Chondrocyte (in vitro differentiated cells): ENCODE data around the gene CCDC40. TPM values are rescaled to one million over a fixed set of nuclear protein-coding genes. Genes with fewer than 3 reads are reported as not detected.
"Not testable (repeated sequence)": the region's sequence is repeated elsewhere in the genome, so short reads cannot be mapped to it uniquely, and the experiment has no call there.

Source experiments
- DNase-seq: peaks from one replicate; pipeline ENCODE4 v3.0.0; 2021; ENCODE audit warnings: mixed read lengths, low spot score
- H3K27ac Mint-ChIP-seq: one replicate; pipeline ENCODE4 v1.8.0; 2021; ENCODE audit warnings: mild to moderate bottlenecking, moderate library complexity, mixed read lengths; ENCODE audit not compliant: unreplicated experiment
- H3K27me3 Mint-ChIP-seq: 2 replicates; pipeline ENCODE4 v1.8.0; 2021; ENCODE audit warnings: low read depth, mixed read lengths
- H3K36me3 Mint-ChIP-seq: 2 replicates; pipeline ENCODE4 v1.8.0; 2021; ENCODE audit warnings: low read depth, mixed read lengths
- H3K4me1 Mint-ChIP-seq: 2 replicates; pipeline ENCODE4 v1.8.0; 2021; ENCODE audit warnings: low read depth, mild to moderate bottlenecking, mixed read lengths
- H3K4me3 Mint-ChIP-seq: one replicate; pipeline ENCODE4 v1.8.0; 2021; ENCODE audit warnings: mild to moderate bottlenecking, moderate library complexity, mixed read lengths; ENCODE audit not compliant: unreplicated experiment
- H3K9me3 Mint-ChIP-seq: 2 replicates; pipeline ENCODE4 v1.8.0; 2021; ENCODE audit warnings: low read depth, mixed read lengths
- total RNA-seq: library from RNA; stranded (reverse); gene quantifications from 3 replicates; pipeline ENCODE4 v1.2.1, GENCODE V29; 2021
- TF ChIP-seq, protein P1 (sequence below): fragments of 200-600 bp; sonication (generic); IDR thresholded peaks from 2 replicates; pipeline ENCODE4 v1.5.0; 2021; ENCODE audit warnings: antibody characterized with exemption, mild to moderate bottlenecking, moderate library complexity

Gene CCDC40
- total RNA-seq, 1 donor from 2014 or later, result 5.8 TPM

GRCh38 chr17:80034791-80035686 is 1.4 kb upstream of the CCDC40 start:
- Mint-ChIP-seq H3K4me3 (peak overlapping the region; percentile 97), H3K9me3 (no peaks in the 10 kb centered on the region), H3K27ac (peak overlapping the region; percentile 96), H3K4me1 (peaks cover 48% of the 10 kb centered on the region), H3K36me3 (peaks cover 2% of the 10 kb centered on the region), H3K27me3 (no peaks in the 10 kb centered on the region)
- DNase-seq, result no peak
- TF ChIP-seq, protein P1, sequence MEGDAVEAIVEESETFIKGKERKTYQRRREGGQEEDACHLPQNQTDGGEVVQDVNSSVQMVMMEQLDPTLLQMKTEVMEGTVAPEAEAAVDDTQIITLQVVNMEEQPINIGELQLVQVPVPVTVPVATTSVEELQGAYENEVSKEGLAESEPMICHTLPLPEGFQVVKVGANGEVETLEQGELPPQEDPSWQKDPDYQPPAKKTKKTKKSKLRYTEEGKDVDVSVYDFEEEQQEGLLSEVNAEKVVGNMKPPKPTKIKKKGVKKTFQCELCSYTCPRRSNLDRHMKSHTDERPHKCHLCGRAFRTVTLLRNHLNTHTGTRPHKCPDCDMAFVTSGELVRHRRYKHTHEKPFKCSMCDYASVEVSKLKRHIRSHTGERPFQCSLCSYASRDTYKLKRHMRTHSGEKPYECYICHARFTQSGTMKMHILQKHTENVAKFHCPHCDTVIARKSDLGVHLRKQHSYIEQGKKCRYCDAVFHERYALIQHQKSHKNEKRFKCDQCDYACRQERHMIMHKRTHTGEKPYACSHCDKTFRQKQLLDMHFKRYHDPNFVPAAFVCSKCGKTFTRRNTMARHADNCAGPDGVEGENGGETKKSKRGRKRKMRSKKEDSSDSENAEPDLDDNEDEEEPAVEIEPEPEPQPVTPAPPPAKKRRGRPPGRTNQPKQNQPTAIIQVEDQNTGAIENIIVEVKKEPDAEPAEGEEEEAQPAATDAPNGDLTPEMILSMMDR, result no peak

- peak within 1 kb of the TSS; percentile 98 for H3K27ac Mint-ChIP-seq
- peaks cover 2% of the 10 kb centered on the region for H3K36me3 Mint-ChIP-seq
- H3K27me3 Mint-ChIP-seq, result no peaks in the 10 kb centered on the region
- DNase-seq, result no peak
- no peaks in the 10 kb centered on the region for H3K9me3 Mint-ChIP-seq
- H3K4me1 Mint-ChIP-seq, result peaks cover 45% of the 10 kb centered on the region
- peak within 1 kb of the TSS; percentile 97 for H3K4me3 Mint-ChIP-seq
- TF ChIP-seq, protein P1, result no peak
These were observed 830 bp upstream of the CCDC40 start, which contains the start of gene TBC1D16 for GRCh38 chr17:80035687-80035936. Gene TBC1D16, minus strand, starts transcription at chr17:80035872. Its CDS starts 22,325 bp downstream, at chr17:80013547.

DNA sequence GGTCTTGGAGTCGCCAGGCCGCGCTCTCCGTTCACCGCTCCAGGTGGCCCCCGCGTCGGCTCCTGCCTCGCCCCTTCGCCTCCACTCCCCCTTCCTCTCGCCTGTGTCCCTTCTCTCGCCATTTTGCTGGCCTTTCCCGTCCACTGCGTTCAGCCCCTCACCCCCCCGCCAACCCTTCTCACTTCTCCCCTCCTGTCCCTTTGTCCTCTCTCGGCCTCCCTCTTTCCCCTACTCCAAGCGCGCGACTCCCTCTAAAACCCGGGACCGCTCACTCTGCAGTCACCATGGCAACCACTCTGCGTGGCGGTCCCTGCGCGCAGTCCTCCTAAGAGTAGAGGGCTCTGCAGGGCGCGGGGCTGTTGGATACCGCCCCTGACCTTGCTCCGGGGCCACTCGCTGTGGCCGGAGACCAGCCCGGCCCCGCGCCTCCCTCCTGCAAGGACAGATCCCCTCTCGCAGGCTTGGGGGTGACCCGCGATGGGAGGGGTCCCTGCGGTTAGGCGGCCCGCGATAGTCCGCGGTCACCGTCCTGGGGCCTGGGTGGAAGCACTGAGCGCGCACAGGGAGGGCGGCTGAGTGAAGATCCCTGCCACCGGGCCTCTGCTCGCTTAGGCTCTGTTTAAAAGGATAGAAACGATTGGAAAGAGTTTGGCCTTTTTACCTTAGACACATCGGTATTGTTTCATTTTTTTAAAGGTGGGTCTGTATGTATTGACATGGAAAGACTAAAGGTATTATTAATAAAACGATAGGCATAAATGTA is 454 bp downstream of the CCDC40 start:
- Mint-ChIP-seq H3K36me3 (peaks cover 7% of the 10 kb centered on the region), H3K27me3 (no peaks in the 10 kb centered on the region), H3K9me3 (no peaks in the 10 kb centered on the region), H3K4me3 (peak overlapping the region; percentile 92), H3K4me1 (peaks cover 37% of the 10 kb centered on the region), H3K27ac (peak overlapping the region; percentile 98)
- no peak for DNase-seq
- TF ChIP-seq, protein P1, result no peak

GRCh38 chr17:80043963-80044362 is 7.5 kb downstream of the CCDC40 start:
- Mint-ChIP-seq H3K36me3 (peaks cover 15% of the 10 kb centered on the region), H3K9me3 (no peaks in the 10 kb centered on the region), H3K4me1 (no peaks in the 10 kb centered on the region)

DNA sequence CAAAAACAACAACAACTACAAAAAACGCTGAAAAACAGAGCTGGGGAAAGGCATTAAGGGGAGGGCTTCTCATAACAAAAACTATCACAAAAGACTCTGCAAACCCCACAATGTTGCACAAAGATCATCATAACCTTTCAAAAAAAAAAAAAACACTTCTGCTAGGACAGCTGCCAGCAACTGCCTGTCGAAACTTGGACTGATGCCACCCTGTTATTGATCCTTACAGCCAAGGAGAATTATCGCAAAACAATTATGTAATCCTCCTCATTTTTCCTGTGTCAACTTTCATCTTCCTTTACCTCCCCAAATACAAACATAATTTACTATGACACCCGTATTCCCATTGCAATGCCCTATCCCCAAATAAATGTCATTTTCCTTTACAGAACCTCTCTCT is 9.3 kb downstream of the CCDC40 start:
- H3K4me1 Mint-ChIP-seq, result no peaks in the 10 kb centered on the region

More at GRCh38 chr17:80043963-80044362, 7.5 kb downstream of the CCDC40 start:
- no peak overlapping the region for H3K4me3 Mint-ChIP-seq
- TF ChIP-seq, protein P1, result no peak
- no peaks in the 10 kb centered on the region for H3K27me3 Mint-ChIP-seq
- H3K27ac Mint-ChIP-seq, result no peak overlapping the region
- peak; percentile 4 for DNase-seq

GRCh38 chr17:80046709-80047108 is 10.3 kb downstream of the CCDC40 start:
- not testable (repeated sequence) for H3K4me1 Mint-ChIP-seq, H3K27ac Mint-ChIP-seq, DNase-seq, H3K4me3 Mint-ChIP-seq, H3K9me3 Mint-ChIP-seq, H3K27me3 Mint-ChIP-seq
- H3K36me3 Mint-ChIP-seq, result peaks cover 15% of the 10 kb centered on the region

More for the DNA sequence above, 9.3 kb downstream of the CCDC40 start:
- H3K36me3 Mint-ChIP-seq, result peaks cover 14% of the 10 kb centered on the region
- no peaks in the 10 kb centered on the region for H3K9me3 Mint-ChIP-seq
- DNase-seq, result no peak
- H3K27me3 Mint-ChIP-seq, result no peaks in the 10 kb centered on the region
- TF ChIP-seq, protein P1, result no peak
- H3K27ac Mint-ChIP-seq, result no peak overlapping the region
- no peak overlapping the region for H3K4me3 Mint-ChIP-seq
